OCI-LY7 (cell line): Measurements from ENCODE around the gene CHCHD4.

Experiments used
- CTCF ChIP-seq: fragments of 200-600 bp; sonication (generic); conservative IDR thresholded peaks from 2 replicates; pipeline ENCODE4 v1.5.1; 2014; ENCODE audit warnings: mild to moderate bottlenecking, antibody characterized with exemption, low read length, moderate library complexity, mixed read lengths
- EZH2phosphoT487 ChIP-seq: fragments of 200-600 bp; sonication (generic); IDR thresholded peaks from 2 replicates; pipeline ENCODE4 v1.6.1; 2018; ENCODE audit warnings: low read depth, borderline replicate concordance, mild to moderate bottlenecking, mixed run types, antibody characterized with exemption, low read length, moderate library complexity, mixed read lengths

- TF ChIP-seq CTCF: no peak
- no peak for TF ChIP-seq EZH2phosphoT487
These were observed 42.5 kb downstream of the CHCHD4 start for GRCh38 chr3:14082108-14082657.
